GM12874 (cell line): ENCODE results near the gene HTR2C.

Experiments used
- CTCF ChIP-seq: IDR thresholded peaks from 2 replicates; pipeline ENCODE4 v1.5.1; 2011; ENCODE audit warnings: low read depth, mild to moderate bottlenecking, control low read depth, low read length, moderate library complexity; ENCODE audit not compliant: insufficient read depth

Gene HTR2C

GRCh38 chrX:114583646-114584374 lies at the start of gene HTR2C:
HTR2C (plus strand) TSS chrX:114584086; CDS start chrX:114726937, 142,851 bp downstream.
- TF ChIP-seq CTCF, result no peak

- TF ChIP-seq CTCF, result no peak
These were observed 3.5 kb upstream of the HTR2C start for GRCh38 chrX:114580336-114580735.

- TF ChIP-seq CTCF, result no peak
These were observed 2.2 kb upstream of the HTR2C start for GRCh38 chrX:114581528-114582263.

- no peak for TF ChIP-seq CTCF
These were observed 1.6 kb upstream of the HTR2C start for GRCh38 chrX:114582264-114582632.

GRCh38 chrX:114582698-114583395 lies 1.0 kb upstream of the HTR2C start:
- TF ChIP-seq CTCF, result no peak

- no peak for TF ChIP-seq CTCF
These were observed 573 bp downstream of the HTR2C start for GRCh38 chrX:114584375-114584943.
